Daoy (cell line): ENCODE data around the gene SCNN1A. TPM values are rescaled to one million over a fixed set of nuclear protein-coding genes. Genes with fewer than 3 reads are reported as not detected.

Source experiments
- DNase-seq: peaks from one replicate; pipeline ENCODE4 v3.0.0-alpha.2; 2015; ENCODE audit warnings: low read depth
- total RNA-seq: library from RNA; depleted of rRNA; stranded (reverse); fragments of >200 nt; shearing (Covaris generic); gene quantifications from 2 replicates; pipeline ENCODE4 v1.2.3, GENCODE V29; 2014

Gene SCNN1A
- total RNA-seq, 1 experiment from 2014 or later: 0.23 TPM

- DNase-seq: peak; percentile 30
Measured at GRCh38 chr12:6368906-6369525, 6.3 kb downstream of the SCNN1A start.

- peak; percentile 4 for DNase-seq
Measured at GRCh38 chr12:6367969-6368892, 7.1 kb downstream of the SCNN1A start.

- peak; percentile 45 for DNase-seq
Measured at GRCh38 chr12:6367065-6367968, 8.0 kb downstream of the SCNN1A start.

GRCh38 chr12:6364044-6364374, 11.4 kb downstream of the SCNN1A start:
- DNase-seq: no peak

GRCh38 chr12:6363330-6364043, 11.9 kb downstream of the SCNN1A start:
- DNase-seq: peak; percentile 27

- no peak for DNase-seq
Measured at GRCh38 chr12:6363010-6363329, 12.4 kb downstream of the SCNN1A start.

GRCh38 chr12:6362403-6362802, 13.0 kb downstream of the SCNN1A start:
- peak; percentile 18 for DNase-seq

GRCh38 chr12:6361834-6362233, 13.5 kb downstream of the SCNN1A start:
- DNase-seq: peak; percentile 56

- DNase-seq: no peak
Measured at GRCh38 chr12:6360578-6361490, 14.5 kb downstream of the SCNN1A start.

GRCh38 chr12:6360080-6360571, 15.2 kb downstream of the SCNN1A start:
- DNase-seq: no peak

GRCh38 chr12:6358881-6359280, 16.5 kb downstream of the SCNN1A start:
- no peak for DNase-seq

GRCh38 chr12:6356374-6356820, 19.0 kb downstream of the SCNN1A start:
- DNase-seq: no peak

- DNase-seq: no peak
Measured at GRCh38 chr12:6355491-6356373, 19.6 kb downstream of the SCNN1A start.

GRCh38 chr12:6354495-6355393, 20.6 kb downstream of the SCNN1A start:
- no peak for DNase-seq

- DNase-seq: no peak
Measured at GRCh38 chr12:6352193-6353173, 22.9 kb downstream of the SCNN1A start.

- DNase-seq: no peak
Measured at GRCh38 chr12:6351622-6352021, 23.7 kb downstream of the SCNN1A start.
